Testis (tissue), 2 donors: ENCODE results near the gene CHD2.

ENCODE experiments used
- CTCF ChIP-seq, 3 experiments: fragments of 450-650 bp in 2 of 3; fragments of 200-600 bp in 1 of 3; sonication (generic) in 1 of 3; IDR thresholded peaks; one replicate each; pipeline ENCODE4 v1.5.1; 2016 to 2019; ENCODE audit warnings: antibody characterized with exemption in 3 of 3, mild to moderate bottlenecking in 2 of 3, moderate library complexity in 1 of 3
- POLR2A ChIP-seq: fragments of 450-650 bp; IDR thresholded peaks from one replicate; pipeline ENCODE4 v1.6.1; 2017; ENCODE audit warnings: antibody characterized with exemption, mild to moderate bottlenecking, moderate library complexity

- TF ChIP-seq CTCF (IDR thresholded peaks at IDR 0.05) (no peak), POLR2A (no peak)
These were observed 550 bp upstream of the CHD2 start for GRCh38 chr15:92899601-92899947.
